ENCODE data around the gene ARHGAP12. TPM values are rescaled to one million over a fixed set of nuclear protein-coding genes. Genes with fewer than 3 reads are reported as not detected.
"Not testable (repeated sequence)": the region's sequence is repeated elsewhere in the genome, so short reads cannot be mapped to it uniquely, and the experiment has no call there.

Gene ARHGAP12
- 1 to 10 TPM; 5.2 to 5.6 TPM for total RNA-seq

DNA sequence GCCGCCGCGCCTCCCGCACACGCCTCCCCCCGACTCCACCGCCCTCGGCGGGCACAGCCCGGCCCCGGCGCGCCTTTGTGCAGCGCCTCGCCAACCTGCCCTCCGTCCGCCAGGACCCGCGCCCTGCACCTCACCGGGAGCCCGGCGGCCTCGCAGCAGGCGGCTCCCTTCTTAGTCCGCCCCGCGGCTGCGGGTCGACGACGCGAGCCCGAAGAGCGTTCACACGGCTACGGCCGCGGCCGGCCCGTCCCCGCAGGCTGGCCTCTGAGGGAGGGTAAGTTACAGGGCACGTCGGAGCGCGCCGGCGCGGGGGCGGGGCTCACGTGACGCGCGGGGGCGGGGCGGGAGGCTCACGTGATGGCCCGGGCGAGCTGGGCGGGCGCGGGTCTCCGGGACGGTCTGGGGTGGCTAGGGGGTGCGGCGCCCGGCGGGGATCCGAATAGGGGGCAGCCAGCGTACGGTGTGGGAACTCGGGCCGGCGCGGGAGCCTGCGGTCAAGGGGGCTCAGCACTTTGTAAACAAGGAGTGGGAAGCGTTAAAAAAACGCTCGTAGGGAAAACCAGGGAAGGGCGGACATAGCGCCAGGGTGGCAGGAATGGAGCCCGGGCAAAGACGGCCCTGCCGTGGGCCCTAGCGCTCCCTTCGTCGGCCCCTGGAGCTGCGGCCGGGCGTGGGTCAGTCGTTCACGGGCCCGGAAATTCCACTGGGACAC is at the start of gene ARHGAP12:
Gene ARHGAP12, minus strand, starts transcription at position 283 of the 712 bp plus-strand sequence. CDS start 19,976 bp downstream, outside the sequence.
- peak; percentile 87 to 91 for DNase-seq
- H3K9me3 Mint-ChIP-seq, result no peaks in the 10 kb centered on the region
- peaks cover 52% of the 10 kb centered on the region for H3K4me1 Mint-ChIP-seq (ENCODE audit: low read depth)
- peak within 1 kb of the TSS; percentile 87 to 92 for H3K4me3 Mint-ChIP-seq
- ATAC-seq (replicated peaks in 1 of 2), result peak; percentile 84 to 85
- peaks cover 0 to 1% of the 10 kb centered on the region in 2 donors for H3K36me3 Mint-ChIP-seq (ENCODE audit: insufficient read depth in 2 of 2)
- peaks cover 6% of the 10 kb centered on the region for H3K27me3 Mint-ChIP-seq (ENCODE audit: low read depth)
- H3K27ac Mint-ChIP-seq, result peak within 1 kb of the TSS; percentile 83

DNA sequence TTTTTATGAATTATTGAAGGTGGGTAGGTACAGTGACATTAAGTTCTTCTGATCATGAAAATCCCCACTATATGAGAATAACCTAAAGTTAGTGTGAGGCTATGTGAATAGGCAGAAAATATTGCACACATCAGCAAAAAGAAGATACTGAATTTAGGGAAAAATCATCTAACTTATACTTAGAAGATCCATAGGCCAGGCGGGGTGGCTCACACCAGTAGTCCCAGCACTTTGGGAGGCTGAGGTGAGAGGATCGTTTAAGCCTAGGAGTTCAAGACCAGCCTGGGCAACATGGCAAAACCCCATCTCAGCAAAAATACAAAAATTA is 49.5 kb upstream of the ARHGAP12 start:
- Mint-ChIP-seq H3K27ac (no peak overlapping the region), H3K27me3 (ENCODE audit: low read depth) (no peaks in the 10 kb centered on the region)
- ATAC-seq (replicated peaks in 1 of 2), result no peak

DNA sequence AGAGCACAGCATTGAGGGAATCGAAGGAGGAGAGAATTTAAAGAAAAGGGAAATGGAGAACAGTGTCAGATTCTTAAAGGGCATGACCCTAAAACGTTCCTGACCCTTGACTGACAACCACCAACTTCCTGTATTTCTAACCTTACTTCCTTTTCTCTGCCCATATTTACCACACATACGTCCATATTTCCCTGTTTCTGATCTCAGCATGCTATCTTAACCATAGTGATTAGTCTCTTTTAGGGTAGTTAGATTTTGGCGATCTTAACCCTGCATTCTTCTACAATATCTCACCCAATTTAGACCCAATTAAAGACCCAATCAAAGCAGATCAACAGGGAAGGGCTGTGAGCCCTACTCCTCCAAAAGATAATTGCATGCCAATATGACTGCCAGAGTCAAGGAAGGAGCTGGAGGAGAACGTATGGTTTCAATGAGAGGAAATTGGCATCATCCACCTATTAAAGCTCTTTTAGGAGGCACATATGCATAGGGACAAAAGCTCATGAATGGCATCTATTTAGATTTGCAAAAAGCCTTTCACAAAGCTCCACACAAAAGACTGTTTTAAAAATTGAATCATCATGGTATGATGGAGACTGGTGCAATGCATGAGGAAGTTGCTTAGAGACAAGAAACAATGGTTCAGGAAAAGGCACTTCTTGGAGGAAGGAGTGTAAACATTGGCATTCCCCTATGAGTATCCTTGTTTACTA is 49.0 kb upstream of the ARHGAP12 start:
- H3K4me1 Mint-ChIP-seq (ENCODE audit: low read depth), result peaks cover 24% of the 10 kb centered on the region
- H3K4me3 Mint-ChIP-seq, result peak overlapping the region; percentile 15 to 51
- no peaks in the 10 kb centered on the region for H3K27me3 Mint-ChIP-seq (ENCODE audit: low read depth)
- peak overlapping the region; percentile 43 for H3K27ac Mint-ChIP-seq
- no peak for DNase-seq
- peaks cover 0 to 2% of the 10 kb centered on the region in 2 donors for H3K36me3 Mint-ChIP-seq (ENCODE audit: insufficient read depth in 2 of 2)
- ATAC-seq (replicated peaks in 1 of 2), result no peak
- H3K9me3 Mint-ChIP-seq, result peaks cover 0 to 2% of the 10 kb centered on the region in 2 donors

More for the DNA sequence above, 49.5 kb upstream of the ARHGAP12 start:
- no peak overlapping the region for H3K4me3 Mint-ChIP-seq
- no peak for DNase-seq
- H3K4me1 Mint-ChIP-seq (ENCODE audit: low read depth), result peaks cover 24% of the 10 kb centered on the region
- H3K36me3 Mint-ChIP-seq (ENCODE audit: insufficient read depth in 2 of 2), result peaks cover 0 to 2% of the 10 kb centered on the region in 2 donors
- peaks cover 0 to 2% of the 10 kb centered on the region in 2 donors for H3K9me3 Mint-ChIP-seq

GRCh38 chr10:31975157-31975765 is 46.6 kb upstream of the ARHGAP12 start:
- no peaks in the 10 kb centered on the region for H3K9me3 Mint-ChIP-seq
- H3K4me1 Mint-ChIP-seq (ENCODE audit: low read depth), result peaks cover 24% of the 10 kb centered on the region
- no peaks in the 10 kb centered on the region for H3K36me3 Mint-ChIP-seq (ENCODE audit: insufficient read depth in 2 of 2)
- H3K27me3 Mint-ChIP-seq (ENCODE audit: low read depth), result no peaks in the 10 kb centered on the region
- H3K27ac Mint-ChIP-seq, result no peak overlapping the region
- H3K4me3 Mint-ChIP-seq, result no peak overlapping the region
- DNase-seq (no peak), ATAC-seq (replicated peaks in 1 of 2) (no peak)

- ATAC-seq (replicated peaks in 1 of 2) (no peak), DNase-seq (no peak)
- H3K4me1 Mint-ChIP-seq (ENCODE audit: low read depth), result peaks cover 24% of the 10 kb centered on the region
- H3K27me3 Mint-ChIP-seq (ENCODE audit: low read depth), result no peaks in the 10 kb centered on the region
- H3K27ac Mint-ChIP-seq, result no peak overlapping the region
- no peaks in the 10 kb centered on the region for H3K36me3 Mint-ChIP-seq (ENCODE audit: insufficient read depth in 2 of 2)
- H3K9me3 Mint-ChIP-seq, result no peaks in the 10 kb centered on the region
- H3K4me3 Mint-ChIP-seq, result no peak overlapping the region
These were observed 45.9 kb upstream of the ARHGAP12 start for GRCh38 chr10:31974434-31975124.

GRCh38 chr10:31972519-31973041 is 43.9 kb upstream of the ARHGAP12 start:
- no peak overlapping the region for H3K27ac Mint-ChIP-seq
- DNase-seq (no peak), ATAC-seq (replicated peaks in 1 of 2) (no peak)
- H3K4me3 Mint-ChIP-seq, result no peak overlapping the region
- H3K27me3 Mint-ChIP-seq (ENCODE audit: low read depth), result no peaks in the 10 kb centered on the region
- peaks cover 19% of the 10 kb centered on the region for H3K4me1 Mint-ChIP-seq (ENCODE audit: low read depth)
- no peaks in the 10 kb centered on the region for H3K9me3 Mint-ChIP-seq
- no peaks in the 10 kb centered on the region for H3K36me3 Mint-ChIP-seq (ENCODE audit: insufficient read depth in 2 of 2)

- not testable (repeated sequence) for H3K4me1 Mint-ChIP-seq (ENCODE audit: low read depth); H3K9me3 Mint-ChIP-seq; ATAC-seq (replicated peaks in 1 of 2); H3K4me3 Mint-ChIP-seq; DNase-seq; H3K36me3 Mint-ChIP-seq (ENCODE audit: insufficient read depth in 2 of 2); H3K27ac Mint-ChIP-seq; H3K27me3 Mint-ChIP-seq (ENCODE audit: low read depth)
These were observed 41.2 kb upstream of the ARHGAP12 start for GRCh38 chr10:31969847-31970246.

GRCh38 chr10:31963589-31963980 is 35.0 kb upstream of the ARHGAP12 start:
- Mint-ChIP-seq H3K4me1 (ENCODE audit: low read depth) (peaks cover 27% of the 10 kb centered on the region), H3K4me3 (no peak overlapping the region), H3K27ac (no peak overlapping the region), H3K27me3 (ENCODE audit: low read depth) (no peaks in the 10 kb centered on the region), H3K9me3 (no peaks in the 10 kb centered on the region), H3K36me3 (ENCODE audit: insufficient read depth in 2 of 2) (no peaks in the 10 kb centered on the region)
- DNase-seq (no peak), ATAC-seq (replicated peaks in 1 of 2) (no peak)

- Mint-ChIP-seq H3K27ac (no peak overlapping the region), H3K4me3 (no peak overlapping the region), H3K9me3 (no peaks in the 10 kb centered on the region), H3K4me1 (ENCODE audit: low read depth) (peaks cover 27% of the 10 kb centered on the region), H3K27me3 (ENCODE audit: low read depth) (no peaks in the 10 kb centered on the region), H3K36me3 (ENCODE audit: insufficient read depth in 2 of 2) (no peaks in the 10 kb centered on the region)
- ATAC-seq (replicated peaks in 1 of 2) (no peak), DNase-seq (no peak)
These were observed 34.4 kb upstream of the ARHGAP12 start for GRCh38 chr10:31962826-31963588.

GRCh38 chr10:31961277-31962074 is 32.8 kb upstream of the ARHGAP12 start:
- Mint-ChIP-seq H3K4me1 (ENCODE audit: low read depth) (peaks cover 27% of the 10 kb centered on the region), H3K9me3 (no peaks in the 10 kb centered on the region), H3K4me3 (peak overlapping the region; percentile 5 to 33), H3K36me3 (ENCODE audit: insufficient read depth in 2 of 2) (no peaks in the 10 kb centered on the region), H3K27me3 (ENCODE audit: low read depth) (no peaks in the 10 kb centered on the region), H3K27ac (no peak overlapping the region)
- ATAC-seq (replicated peaks in 1 of 2) (peak; percentile 74 to 92), DNase-seq (peak; percentile 2 to 35)

- Mint-ChIP-seq H3K9me3 (peaks cover under 1 to 3% of the 10 kb centered on the region in 2 donors), H3K4me3 (no peak overlapping the region), H3K27ac (no peak overlapping the region), H3K36me3 (ENCODE audit: insufficient read depth in 2 of 2) (peaks cover 2 to 3% of the 10 kb centered on the region in 2 donors), H3K27me3 (ENCODE audit: low read depth) (no peaks in the 10 kb centered on the region), H3K4me1 (ENCODE audit: low read depth) (peaks cover 32% of the 10 kb centered on the region)
- ATAC-seq (replicated peaks in 1 of 2) (no peak), DNase-seq (no peak)
These were observed 31.0 kb upstream of the ARHGAP12 start for GRCh38 chr10:31959461-31960173.
